HepG2 (cell line): Measurements from ENCODE around the gene DOK1. TPM values are rescaled to one million over a fixed set of nuclear protein-coding genes. Genes with fewer than 3 reads are reported as not detected.

ENCODE experiments used
- ASH2L ChIP-seq: fragments of 300-600, 200-600 bp; sonication (generic); IDR thresholded peaks from 2 replicates; pipeline ENCODE4 v1.7.0; 2017; ENCODE audit warnings: low read depth, mild to moderate bottlenecking, moderate library complexity, mixed read lengths, low read length; ENCODE audit not compliant: insufficient read length
- GZF1 ChIP-seq: sonication (generic); formaldehyde crosslinking; IDR thresholded peaks from 2 replicates; pipeline ENCODE4 v1.5.1; 2020; ENCODE audit warnings: mild to moderate bottlenecking, missing genetic modification reagents
- HNF4G ChIP-seq, 2 experiments: sonication (generic) in 1 of 2; formaldehyde crosslinking in 1 of 2; IDR thresholded peaks; 2 replicates each; pipeline versions ENCODE4 v1.4.0 to v1.6.1; 2011 to 2020; ENCODE audit warnings: borderline replicate concordance in 2 of 2, low read depth in 2 of 2, mild to moderate bottlenecking in 2 of 2, low read length in 1 of 2, missing genetic modification reagents in 1 of 2, moderate library complexity in 1 of 2
- ISL2 ChIP-seq: sonication (generic); formaldehyde crosslinking; IDR thresholded peaks from 2 replicates; pipeline ENCODE4 v1.5.0; 2020; ENCODE audit warnings: missing genetic modification reagents
- NFRKB ChIP-seq: fragments of 450-650 bp; IDR thresholded peaks from 2 replicates; pipeline ENCODE4 v1.6.1; 2017
- PCBP2 ChIP-seq: fragments of 200-400 bp; formaldehyde crosslinking; optimal IDR thresholded peaks from 2 replicates; pipeline ENCODE3; 2018; ENCODE audit warnings: low read length, low read depth; ENCODE audit not compliant: poor library complexity, severe bottlenecking
- PITX1 ChIP-seq: sonication (generic); formaldehyde crosslinking; IDR thresholded peaks from 2 replicates; pipeline ENCODE4 v1.5.1; 2020; ENCODE audit warnings: mild to moderate bottlenecking, missing genetic modification reagents
- SAP130 ChIP-seq: IDR thresholded peaks from 2 replicates; pipeline ENCODE4 v1.6.1; 2016; ENCODE audit warnings: low read depth
- SCMH1 ChIP-seq: sonication (generic); formaldehyde crosslinking; IDR thresholded peaks from 2 replicates; pipeline ENCODE4 v1.9.0; 2021; ENCODE audit warnings: missing genetic modification reagents, mild to moderate bottlenecking, borderline replicate concordance
- ZIK1 ChIP-seq: sonication (generic); formaldehyde crosslinking; IDR thresholded peaks from 2 replicates; pipeline ENCODE4 v1.5.0; 2020; ENCODE audit warnings: mild to moderate bottlenecking, low read depth, missing genetic modification reagents, borderline replicate concordance
- ZNF10 ChIP-seq: sonication (generic); formaldehyde crosslinking; IDR thresholded peaks from 2 replicates; pipeline ENCODE4 v1.4.0; 2020; ENCODE audit warnings: mild to moderate bottlenecking, low read depth, missing genetic modification reagents, borderline replicate concordance
- ZNF180 ChIP-seq: sonication (generic); formaldehyde crosslinking; IDR thresholded peaks from 2 replicates; pipeline ENCODE4 v1.4.0; 2020; ENCODE audit warnings: low read depth, missing genetic modification reagents, borderline replicate concordance
- ZNF205 ChIP-seq: IDR thresholded peaks from 2 replicates; pipeline ENCODE4 v1.6.1; 2018; ENCODE audit warnings: missing biosample characterization, missing genetic modification reagents
- ZNF235 ChIP-seq: sonication (generic); formaldehyde crosslinking; IDR thresholded peaks from 2 replicates; pipeline ENCODE4 v1.8.1; 2023; ENCODE audit warnings: mild to moderate bottlenecking, missing genetic modification reagents, borderline replicate concordance
- ZNF263 ChIP-seq: sonication (generic); formaldehyde crosslinking; IDR thresholded peaks from 2 replicates; pipeline ENCODE4 v1.4.0; 2020; ENCODE audit warnings: missing genetic modification reagents
- ZNF562 ChIP-seq: sonication (generic); formaldehyde crosslinking; IDR thresholded peaks from 2 replicates; pipeline ENCODE4 v1.8.0; 2022; ENCODE audit warnings: missing genetic modification reagents, borderline replicate concordance
- ZNF709 ChIP-seq: sonication (generic); formaldehyde crosslinking; IDR thresholded peaks from 2 replicates; pipeline ENCODE4 v1.5.0; 2020; ENCODE audit warnings: mild to moderate bottlenecking, missing genetic modification reagents
- ZNF883 ChIP-seq: sonication (generic); formaldehyde crosslinking; IDR thresholded peaks from 2 replicates; pipeline ENCODE4 v1.5.1; 2020; ENCODE audit warnings: mild to moderate bottlenecking, missing genetic modification reagents; ENCODE audit errors: not compliant biosample characterization
- polyA plus RNA-seq, 8 experiments: library from polyadenylated mRNA; depleted of rRNA in 3 of 8; stranded (reverse) in 7 of 8; unstranded in 1 of 8; fragments of >200 nt; fragmentation: Illumina TruSeq in 4 of 8; extraction: Trizol in 4 of 8; gene quantifications; 2 replicates each; pipeline versions ENCODE4 v1.2.1 to v1.2.3, GENCODE V29; 2011 to 2016; ENCODE audit warnings: low read depth in 4 of 8, missing spikeins in 1 of 8, mixed read lengths in 1 of 8; ENCODE audit not compliant: insufficient read depth in 1 of 8
- total RNA-seq, 5 experiments: library from RNA; depleted of rRNA; stranded (reverse); fragments of >200 nt; fragmentation: Illumina TruSeq; extraction: Trizol; gene quantifications; 2 replicates each; pipeline ENCODE4 v1.2.3, GENCODE V29; 2016; ENCODE audit warnings: low read depth in 1 of 5
- TF ChIP-seq, protein P1 (sequence below): sonication (generic); formaldehyde crosslinking; IDR thresholded peaks from 2 replicates; pipeline ENCODE4 v1.9.0; 2022; ENCODE audit warnings: low read depth, missing genetic modification reagents
- TF ChIP-seq, protein P2 (sequence below): IDR thresholded peaks from 2 replicates; pipeline ENCODE4 v1.6.1; 2016; ENCODE audit warnings: missing genetic modification reagents, missing compliant biosample characterization
- TF ChIP-seq, protein P3 (sequence below): sonication (generic); formaldehyde crosslinking; IDR thresholded peaks from 2 replicates; pipeline ENCODE4 v1.8.0; 2022; ENCODE audit warnings: low read depth, missing genetic modification reagents
- TF ChIP-seq, protein P4 (sequence below): IDR thresholded peaks from 2 replicates; pipeline ENCODE4 v1.6.1; 2016; ENCODE audit warnings: mild to moderate bottlenecking, missing biosample characterization, missing genetic modification reagents
- TF ChIP-seq, protein P5 (sequence below): sonication (generic); formaldehyde crosslinking; IDR thresholded peaks from 2 replicates; pipeline ENCODE4 v1.4.0; 2020; ENCODE audit warnings: missing genetic modification reagents; ENCODE audit errors: not compliant biosample characterization

Gene DOK1
- total and polyA plus RNA-seq, 2 of the 13 experiments (the other 11 are each of a cell fraction or from before 2014, with no cell fraction given): 0.53 to 0.74 TPM

DNA sequence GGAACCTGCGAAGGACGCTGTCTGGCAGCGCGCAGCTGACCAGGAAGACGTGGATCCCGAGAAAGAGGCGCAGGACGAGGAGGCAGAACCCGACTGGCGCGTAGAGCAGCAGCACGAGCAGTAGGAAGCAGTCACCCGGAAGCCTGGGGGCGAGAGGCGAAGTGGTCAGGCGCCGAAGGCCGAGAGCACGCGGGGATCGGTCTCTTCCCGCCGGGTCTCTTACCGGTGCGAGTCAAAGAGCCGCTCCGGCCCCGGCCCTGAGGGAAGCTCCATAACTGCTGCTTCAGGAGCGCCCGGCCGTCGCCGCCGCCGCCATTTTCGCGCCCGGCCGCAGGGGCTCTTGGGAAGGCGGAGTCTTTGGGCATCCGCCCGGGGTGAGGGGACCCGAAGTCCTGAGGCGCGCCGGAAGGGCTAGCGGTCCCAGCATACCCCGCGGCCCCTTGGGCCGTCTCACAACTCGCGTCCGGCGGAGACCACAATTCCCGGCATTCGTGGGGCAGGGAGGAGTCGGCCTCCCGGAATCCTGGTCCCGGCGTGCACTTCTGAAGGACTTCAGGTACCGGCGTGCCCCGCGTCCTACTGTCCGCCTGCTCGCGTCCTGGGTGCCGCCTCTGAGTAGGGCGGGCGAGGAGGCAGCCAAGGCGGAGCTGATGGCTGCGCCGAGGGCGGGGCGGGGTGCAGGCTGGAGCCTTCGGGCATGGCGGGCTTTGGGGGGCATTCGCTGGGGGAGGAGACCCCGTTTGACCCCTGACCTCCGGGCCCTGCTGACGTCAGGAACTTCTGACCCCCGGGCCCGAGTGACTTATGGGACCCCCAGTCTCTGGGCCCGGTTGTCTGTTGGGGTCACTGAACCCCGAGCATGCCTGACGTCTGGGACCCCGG is 24.9 kb upstream of the DOK1 start, which contains the start of the genes AUP1 and HTRA2 (continued):
- TF ChIP-seq, protein P1, sequence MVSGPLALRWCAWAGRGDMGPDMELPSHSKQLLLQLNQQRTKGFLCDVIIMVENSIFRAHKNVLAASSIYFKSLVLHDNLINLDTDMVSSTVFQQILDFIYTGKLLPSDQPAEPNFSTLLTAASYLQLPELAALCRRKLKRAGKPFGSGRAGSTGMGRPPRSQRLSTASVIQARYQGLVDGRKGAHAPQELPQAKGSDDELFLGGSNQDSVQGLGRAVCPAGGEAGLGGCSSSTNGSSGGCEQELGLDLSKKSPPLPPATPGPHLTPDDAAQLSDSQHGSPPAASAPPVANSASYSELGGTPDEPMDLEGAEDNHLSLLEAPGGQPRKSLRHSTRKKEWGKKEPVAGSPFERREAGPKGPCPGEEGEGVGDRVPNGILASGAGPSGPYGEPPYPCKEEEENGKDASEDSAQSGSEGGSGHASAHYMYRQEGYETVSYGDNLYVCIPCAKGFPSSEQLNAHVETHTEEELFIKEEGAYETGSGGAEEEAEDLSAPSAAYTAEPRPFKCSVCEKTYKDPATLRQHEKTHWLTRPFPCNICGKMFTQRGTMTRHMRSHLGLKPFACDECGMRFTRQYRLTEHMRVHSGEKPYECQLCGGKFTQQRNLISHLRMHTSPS (CRISPR knock-in tag): peak; percentile 62
- TF ChIP-seq, protein P2, sequence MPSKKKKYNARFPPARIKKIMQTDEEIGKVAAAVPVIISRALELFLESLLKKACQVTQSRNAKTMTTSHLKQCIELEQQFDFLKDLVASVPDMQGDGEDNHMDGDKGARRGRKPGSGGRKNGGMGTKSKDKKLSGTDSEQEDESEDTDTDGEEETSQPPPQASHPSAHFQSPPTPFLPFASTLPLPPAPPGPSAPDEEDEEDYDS: peak; percentile 78
- peak; percentile 68; the same call in 1 of the 2 replicates for TF ChIP-seq PITX1 (CRISPR knock-in tag)
- TF ChIP-seq SCMH1 (CRISPR knock-in tag): no peak
- TF ChIP-seq ZNF235 (CRISPR knock-in tag): peak; percentile 83; the same call in 1 of the 2 replicates
- TF ChIP-seq ZNF562: no peak
- TF ChIP-seq, protein P3, sequence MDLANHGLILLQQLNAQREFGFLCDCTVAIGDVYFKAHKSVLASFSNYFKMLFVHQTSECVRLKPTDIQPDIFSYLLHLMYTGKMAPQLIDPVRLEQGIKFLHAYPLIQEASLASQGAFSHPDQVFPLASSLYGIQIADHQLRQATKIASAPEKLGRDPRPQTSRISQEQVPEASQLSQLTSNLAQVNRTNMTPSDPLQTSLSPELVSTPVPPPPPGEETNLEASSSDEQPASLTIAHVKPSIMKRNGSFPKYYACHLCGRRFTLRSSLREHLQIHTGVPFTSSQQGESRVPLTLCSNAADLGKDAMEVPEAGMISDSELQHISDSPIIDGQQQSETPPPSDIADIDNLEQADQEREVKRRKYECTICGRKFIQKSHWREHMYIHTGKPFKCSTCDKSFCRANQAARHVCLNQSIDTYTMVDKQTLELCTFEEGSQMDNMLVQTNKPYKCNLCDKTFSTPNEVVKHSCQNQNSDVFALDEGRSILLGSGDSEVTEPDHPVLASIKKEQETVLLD (CRISPR knock-in tag): peak; percentile 43; the same call in 1 of the 2 replicates
- TF ChIP-seq PCBP2: no peak
- no peak; the same call in 1 of the 2 replicates for TF ChIP-seq ZNF205 (CRISPR knock-in tag)
- TF ChIP-seq, protein P4, sequence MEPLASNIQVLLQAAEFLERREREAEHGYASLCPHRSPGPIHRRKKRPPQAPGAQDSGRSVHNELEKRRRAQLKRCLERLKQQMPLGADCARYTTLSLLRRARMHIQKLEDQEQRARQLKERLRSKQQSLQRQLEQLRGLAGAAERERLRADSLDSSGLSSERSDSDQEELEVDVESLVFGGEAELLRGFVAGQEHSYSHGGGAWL (CRISPR knock-in tag): peak; percentile 68; the same call in 1 of the 2 replicates
- TF ChIP-seq, protein P5, sequence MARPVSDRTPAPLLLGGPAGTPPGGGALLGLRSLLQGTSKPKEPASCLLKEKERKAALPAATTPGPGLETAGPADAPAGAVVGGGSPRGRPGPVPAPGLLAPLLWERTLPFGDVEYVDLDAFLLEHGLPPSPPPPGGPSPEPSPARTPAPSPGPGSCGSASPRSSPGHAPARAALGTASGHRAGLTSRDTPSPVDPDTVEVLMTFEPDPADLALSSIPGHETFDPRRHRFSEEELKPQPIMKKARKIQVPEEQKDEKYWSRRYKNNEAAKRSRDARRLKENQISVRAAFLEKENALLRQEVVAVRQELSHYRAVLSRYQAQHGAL: no peak
- TF ChIP-seq ZIK1 (CRISPR knock-in tag): peak; percentile 47; the same call in 1 of the 2 replicates
- TF ChIP-seq ZNF883 (CRISPR knock-in tag): no peak
- TF ChIP-seq GZF1 (CRISPR knock-in tag): 0 out of 2 replicates have a peak, but pooled peaks have one; percentile 59
- peak; percentile 97 for TF ChIP-seq SAP130 (CRISPR knock-in tag)
- peak; percentile 90 for TF ChIP-seq ASH2L
- no peak for TF ChIP-seq ZNF10 (CRISPR knock-in tag)
- no peak; the same call in 1 of the 2 replicates for TF ChIP-seq HNF4G (IDR thresholded peaks at IDR 0.05; ENCODE audit: borderline replicate concordance, low read depth, low read length)
- no peak for TF ChIP-seq HNF4G (CRISPR knock-in tag; IDR thresholded peaks at IDR 0.05; ENCODE audit: borderline replicate concordance, low read depth)
- TF ChIP-seq ZNF180 (CRISPR knock-in tag): 0 out of 2 replicates have a peak, but pooled peaks have one; percentile 19
- no peak; the same call in 1 of the 2 replicates for TF ChIP-seq NFRKB
- TF ChIP-seq ZNF263 (CRISPR knock-in tag): peak; percentile 56
- peak; percentile 82 for TF ChIP-seq ISL2 (CRISPR knock-in tag)
- peak; percentile 36; the same call in 1 of the 2 replicates for TF ChIP-seq ZNF709 (CRISPR knock-in tag)
